Caco-2 (cell line): ENCODE data around the gene HMX2. TPM values are rescaled to one million over a fixed set of nuclear protein-coding genes. Genes with fewer than 3 reads are reported as not detected.

Source experiments
- BruUV-seq: library from RNA; stranded (reverse); fragments of 400-500 nt; replicated peaks from 2 replicates; lab custom pipeline; 2021; lab: Mats Ljungman, UMichigan
- CTCF ChIA-PET: fragments of 300-600 bp; sonication (Branson Sonifier 250); formaldehyde crosslinking; loops from one replicate; lab custom pipeline; 2022; ENCODE audit warnings: antibody characterized with exemption; lab: Charles Lee
- POLR2A ChIA-PET: fragments of 300-600 bp; sonication (Branson Sonifier 250); formaldehyde crosslinking; loops from one replicate; lab custom pipeline; 2022; ENCODE audit warnings: antibody characterized with exemption; lab: Charles Lee
- DNase-seq, 2 experiments: peaks; one replicate each; pipeline versions ENCODE4 v3.0.0 to v3.0.0-alpha.2; 2020 to 2022
- H3K27me3 ChIP-seq: replicated peaks from 2 replicates; pipeline ENCODE4 v1.6.0; 2011; ENCODE audit warnings: low read length; ENCODE audit not compliant: control insufficient read depth, insufficient read depth
- H3K36me3 ChIP-seq: 2 replicates; pipeline ENCODE4 v1.5.1; 2011; ENCODE audit warnings: low read length; ENCODE audit not compliant: control insufficient read depth, insufficient read depth
- H3K4me1 ChIP-seq: fragments of 250-450 bp; sonication (Bioruptor Pico); 2 replicates; pipeline ENCODE4 v1.5.1; 2020; ENCODE audit warnings: mild to moderate bottlenecking
- H3K4me3 ChIP-seq: 2 replicates; pipeline ENCODE4 v1.5.1; 2011; ENCODE audit warnings: low read depth, mild to moderate bottlenecking, control low read depth, low read length
- H3K9me3 ChIP-seq: fragments of 250-450 bp; sonication (Bioruptor Pico); 2 replicates; pipeline ENCODE4 v1.5.1; 2020; ENCODE audit warnings: mild to moderate bottlenecking, moderate library complexity
- H3K27ac Mint-ChIP-seq: one replicate; pipeline ENCODE4 v1.8.0; 2022; ENCODE audit warnings: mixed read lengths; ENCODE audit not compliant: unreplicated experiment
- H3K27me3 Mint-ChIP-seq: one replicate; pipeline ENCODE4 v1.8.0; 2022; ENCODE audit warnings: mixed read lengths; ENCODE audit not compliant: insufficient read depth, unreplicated experiment
- H3K36me3 Mint-ChIP-seq: one replicate; pipeline ENCODE4 v1.8.0; 2022; ENCODE audit warnings: mild to moderate bottlenecking, mixed read lengths; ENCODE audit not compliant: insufficient read depth, unreplicated experiment
- H3K4me1 Mint-ChIP-seq: one replicate; pipeline ENCODE4 v1.8.0; 2022; ENCODE audit warnings: low read depth, mixed read lengths; ENCODE audit not compliant: unreplicated experiment
- H3K4me3 Mint-ChIP-seq: one replicate; pipeline ENCODE4 v1.8.0; 2022; ENCODE audit warnings: mild to moderate bottlenecking, moderate library complexity, mixed read lengths; ENCODE audit not compliant: unreplicated experiment
- H3K9me3 Mint-ChIP-seq: one replicate; pipeline ENCODE4 v1.8.0; 2022; ENCODE audit warnings: mixed read lengths; ENCODE audit not compliant: unreplicated experiment
- CTCF ChIP-seq, 2 experiments: fragments of 200-600 bp in 1 of 2; IDR thresholded peaks; 1 replicate in 1 of 2; 2 replicates in 1 of 2; pipeline versions ENCODE4 v1.5.1 to v1.8.0; 2011 to 2022; ENCODE audit warnings: antibody characterized with exemption in 1 of 2, control low read depth in 1 of 2, inconsistent platforms in 1 of 2, low read depth in 1 of 2, low read length in 1 of 2, mild to moderate bottlenecking in 1 of 2, moderate library complexity in 1 of 2; ENCODE audit not compliant: insufficient read depth in 1 of 2, severe bottlenecking in 1 of 2, unreplicated experiment in 1 of 2
- intact Hi-C: fragments of 100-400 bp; cut with micrococcal nuclease; formaldehyde crosslinking; loops from one replicate; pipeline ENCODE4 v1.10.0; 2022; ENCODE audit not compliant: unreplicated experiment
- total RNA-seq: library from RNA; stranded (reverse); gene quantifications from 2 replicates; pipeline ENCODE4 v1.2.3, GENCODE V29; 2022

Gene HMX2
- total RNA-seq, 1 experiment from 2014 or later: 1.4 TPM

GRCh38 chr10:123146894-123147634, 872 bp upstream of the HMX2 start:
- Histone ChIP-seq H3K27me3 (no peaks in the 10 kb centered on the region), H3K36me3 (no peaks in the 10 kb centered on the region), H3K9me3 (no peaks in the 10 kb centered on the region), H3K4me1 (peaks cover 9% of the 10 kb centered on the region), H3K4me3 (no peak overlapping the region)
- no peak for DNase-seq
- TF ChIP-seq CTCF (IDR thresholded peaks at IDR 0.05; ENCODE audit: insufficient read depth in 1 of 2, low read depth in 1 of 2, low read length in 1 of 2, severe bottlenecking in 1 of 2, unreplicated experiment in 1 of 2): no peak
- Mint-ChIP-seq H3K27me3 (peaks cover 7% of the 10 kb centered on the region), H3K27ac (no peak overlapping the region), H3K36me3 (no peaks in the 10 kb centered on the region), H3K9me3 (no peaks in the 10 kb centered on the region), H3K4me1 (peaks cover 6% of the 10 kb centered on the region), H3K4me3 (peak overlapping the region; percentile 73)
- no TSS peak for BruUV-seq
- POLR2A ChIA-PET: no interaction called here
- CTCF ChIA-PET: no interaction called here
- intact Hi-C loops: no loop called here

- Histone ChIP-seq H3K36me3 (no peaks in the 10 kb centered on the region), H3K9me3 (no peaks in the 10 kb centered on the region), H3K27me3 (no peaks in the 10 kb centered on the region), H3K4me1 (peaks cover 13% of the 10 kb centered on the region), H3K4me3 (peak overlapping the region; percentile 58)
- peak in 1 of 2 experiments; percentile 59 for DNase-seq
- no TSS peak for BruUV-seq
- peak overlapping the region; percentile 73 for H3K4me3 Mint-ChIP-seq
- H3K36me3 Mint-ChIP-seq: peaks cover 3% of the 10 kb centered on the region
- no peak overlapping the region for H3K27ac Mint-ChIP-seq
- H3K9me3 Mint-ChIP-seq: no peaks in the 10 kb centered on the region
- H3K27me3 Mint-ChIP-seq: peaks cover 5% of the 10 kb centered on the region
- intact Hi-C loops: loop anchor here (1.0 kb wide), 1 partner anchor 8 kb away; no protein-coding TSS in a partner anchor
- H3K4me1 Mint-ChIP-seq: peaks cover 13% of the 10 kb centered on the region
- no peak for TF ChIP-seq CTCF (IDR thresholded peaks at IDR 0.05; ENCODE audit: insufficient read depth in 1 of 2, low read depth in 1 of 2, low read length in 1 of 2, severe bottlenecking in 1 of 2, unreplicated experiment in 1 of 2)
- POLR2A ChIA-PET: interaction anchor here (0.7 kb wide), 1 partner anchor 8 kb away, joined by 3 read pairs; no protein-coding TSS in a partner anchor
- CTCF ChIA-PET: interaction anchor here (1.2 kb wide), 1 partner anchor 9 kb away, joined by 5 read pairs; no protein-coding TSS in a partner anchor
These were observed 652 bp downstream of the HMX2 start for GRCh38 chr10:123148414-123149161.

DNA sequence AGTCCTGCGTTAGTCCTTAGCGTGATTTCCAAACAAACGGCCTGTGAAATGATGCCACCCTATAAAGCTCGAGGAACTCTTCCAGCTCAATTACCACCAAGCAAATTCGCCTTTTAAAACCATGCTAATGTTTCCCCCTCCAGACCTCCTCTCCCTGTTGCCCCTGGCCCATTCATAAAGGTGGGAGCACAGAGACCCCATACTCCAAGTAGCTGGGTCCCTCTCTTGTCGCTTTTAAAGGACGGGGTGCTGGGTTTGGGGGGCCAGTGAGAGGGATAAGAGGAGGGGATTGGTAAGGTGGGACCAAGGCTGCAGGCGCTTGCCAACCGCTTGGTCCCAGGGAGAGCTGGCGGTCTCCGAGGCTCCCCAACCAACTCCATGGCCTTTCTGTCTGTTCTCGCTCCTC, 1.2 kb downstream of the HMX2 start:
- Histone ChIP-seq H3K4me1 (peaks cover 15% of the 10 kb centered on the region), H3K4me3 (no peak overlapping the region; the same call in 1 of the 2 replicates), H3K36me3 (no peaks in the 10 kb centered on the region), H3K9me3 (no peaks in the 10 kb centered on the region), H3K27me3 (no peaks in the 10 kb centered on the region)
- DNase-seq: no peak
- Mint-ChIP-seq H3K9me3 (no peaks in the 10 kb centered on the region), H3K27me3 (peaks cover 5% of the 10 kb centered on the region), H3K4me1 (peaks cover 13% of the 10 kb centered on the region), H3K4me3 (peak overlapping the region; percentile 73), H3K27ac (no peak overlapping the region), H3K36me3 (peaks cover 9% of the 10 kb centered on the region)
- POLR2A ChIA-PET: interaction anchor here (0.7 kb wide), 1 partner anchor 9 kb away, joined by 3 read pairs; no protein-coding TSS in a partner anchor
- intact Hi-C loops: no loop called here
- TF ChIP-seq CTCF (IDR thresholded peaks at IDR 0.05; ENCODE audit: insufficient read depth in 1 of 2, low read depth in 1 of 2, low read length in 1 of 2, severe bottlenecking in 1 of 2, unreplicated experiment in 1 of 2): no peak
- BruUV-seq: no TSS peak
- CTCF ChIA-PET: interaction anchor here (1.2 kb wide), 1 partner anchor 10 kb away, joined by 5 read pairs; no protein-coding TSS in a partner anchor
